ENCODE measurements around the gene SELENOM. TPM values are rescaled to one million over a fixed set of nuclear protein-coding genes. Genes with fewer than 3 reads are reported as not detected.

The SELENOM gene
- polyA plus RNA-seq, 1 experiment = 292 TPM

GRCh38 chr22:31105282-31105929 lies 2.0 kb downstream of the SELENOM start:
- Histone ChIP-seq H3K27me3 (ENCODE audit: control insufficient read depth, insufficient read depth, low read length) (no peaks in the 10 kb centered on the region), H3K36me3 (ENCODE audit: control insufficient read depth, insufficient read depth, low read length) (peaks cover 22% of the 10 kb centered on the region), H3K4me3 (ENCODE audit: low read depth, low read length) (peak overlapping the region; percentile 85)
- TF ChIP-seq CTCF (IDR thresholded peaks at IDR 0.05; ENCODE audit: insufficient read depth, low read depth, low read length) = no peak
- POLR2A ChIA-PET = no interaction called here
- no peak for DNase-seq (ENCODE audit: low read depth)
- CTCF ChIA-PET = interaction anchor here (0.6 to 1.4 kb wide), 5 partner anchors 22 to 156 kb away, joined by 3 read pairs; partner anchors contain the start of gene RNF185

DNA sequence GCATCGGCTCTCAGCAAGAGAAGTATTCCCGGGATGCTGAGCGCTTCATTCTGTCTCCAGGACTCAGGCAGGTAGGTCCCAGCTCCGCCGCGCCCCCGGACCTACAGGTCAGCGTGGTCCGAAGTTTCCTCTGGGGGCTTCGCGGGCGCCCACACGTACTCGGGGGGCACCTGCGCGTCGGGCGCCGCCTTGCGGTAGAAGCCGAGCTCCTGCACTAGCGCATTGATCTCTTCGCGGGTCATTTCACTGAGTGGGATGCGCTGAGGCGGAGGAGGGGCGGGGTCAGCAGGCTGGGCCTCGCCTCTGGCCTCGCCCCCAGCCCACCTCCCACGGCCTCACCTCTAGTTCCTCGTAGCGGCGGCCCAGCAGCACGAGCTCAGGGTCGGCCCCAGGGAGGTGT lies 2.5 kb downstream of the SELENOM start:
- peak; percentile 36 for TF ChIP-seq CTCF (IDR thresholded peaks at IDR 0.05; ENCODE audit: insufficient read depth, low read depth, low read length)
- DNase-seq (ENCODE audit: low read depth) = no peak
- H3K27me3 ChIP-seq (ENCODE audit: control insufficient read depth, insufficient read depth, low read length) = no peaks in the 10 kb centered on the region
- no peak overlapping the region for H3K4me3 ChIP-seq (ENCODE audit: low read depth, low read length)
- H3K36me3 ChIP-seq (ENCODE audit: control insufficient read depth, insufficient read depth, low read length) = peaks cover 25% of the 10 kb centered on the region
- POLR2A ChIA-PET = no interaction called here
- CTCF ChIA-PET = interaction anchor here (0.6 to 3.4 kb wide), 5 partner anchors 21 to 155 kb away, joined by 3 to 10 read pairs (median 3); partner anchors contain the start of gene RNF185

GRCh38 chr22:31103899-31104694 lies 3.3 kb downstream of the SELENOM start:
- no peak for TF ChIP-seq CTCF (IDR thresholded peaks at IDR 0.05; ENCODE audit: insufficient read depth, low read depth, low read length)
- no peak for DNase-seq (ENCODE audit: low read depth)
- ChIA-PET POLR2A (no interaction called here), CTCF (interaction anchor here (1.4 to 3.5 kb wide), 6 partner anchors 20 to 154 kb away, joined by 3 to 30 read pairs (median 4); partner anchors contain the start of gene LIMK2)
- Histone ChIP-seq H3K4me3 (ENCODE audit: low read depth, low read length) (no peak overlapping the region), H3K27me3 (ENCODE audit: control insufficient read depth, insufficient read depth, low read length) (no peaks in the 10 kb centered on the region), H3K36me3 (ENCODE audit: control insufficient read depth, insufficient read depth, low read length) (peaks cover 31% of the 10 kb centered on the region)

- peaks cover 33% of the 10 kb centered on the region for H3K36me3 ChIP-seq (ENCODE audit: control insufficient read depth, insufficient read depth, low read length)
Measured at GRCh38 chr22:31103111-31103510, 4.3 kb downstream of the SELENOM start.

More at GRCh38 chr22:31103111-31103510, 4.3 kb downstream of the SELENOM start:
- no peak for DNase-seq (ENCODE audit: low read depth)
- POLR2A ChIA-PET = no interaction called here
- no peaks in the 10 kb centered on the region for H3K27me3 ChIP-seq (ENCODE audit: control insufficient read depth, insufficient read depth, low read length)
- no peak overlapping the region for H3K4me3 ChIP-seq (ENCODE audit: low read depth, low read length)
- no peak for TF ChIP-seq CTCF (IDR thresholded peaks at IDR 0.05; ENCODE audit: insufficient read depth, low read depth, low read length)
- CTCF ChIA-PET = interaction anchor here (0.8 to 3.5 kb wide), 8 partner anchors 19 to 189 kb away, joined by 3 to 30 read pairs (median 4); partner anchors contain the start of genes LIMK2 and PIK3IP1

All from BJ (cell line).